ENCODE measurements around the gene ALDOB.

The ALDOB gene

GRCh38 chr9:101470021-101470420 lies 34.4 kb upstream of the ALDOB start:
- ChIA-PET CTCF (interaction anchor here (0.9 to 1.8 kb wide), 2 partner anchors 11 to 21 kb away, joined by 3 to 4 read pairs; no protein-coding TSS in a partner anchor), POLR2A (interaction anchor here (0.7 kb wide), 1 partner anchor 49 kb away, joined by 4 read pairs; no protein-coding TSS in a partner anchor)
- DNase-seq (ENCODE audit: extremely low spot score): no peak
- TF ChIP-seq CTCF (IDR thresholded peaks at IDR 0.05; ENCODE audit: control extremely low read depth, extremely low read depth, low read depth, missing control alignments): no peak

- no peak for TF ChIP-seq CTCF (IDR thresholded peaks at IDR 0.05; ENCODE audit: control extremely low read depth, extremely low read depth, low read depth, missing control alignments)
- ChIA-PET POLR2A (no interaction called here), CTCF (interaction anchor here (1.4 to 2.3 kb wide), 3 partner anchors 10 to 41 kb away, joined by 3 to 12 read pairs (median 4); no protein-coding TSS in a partner anchor)
- no peak for DNase-seq (ENCODE audit: extremely low spot score)
Observed at GRCh38 chr9:101469026-101469425, 33.5 kb upstream of the ALDOB start.

DNA sequence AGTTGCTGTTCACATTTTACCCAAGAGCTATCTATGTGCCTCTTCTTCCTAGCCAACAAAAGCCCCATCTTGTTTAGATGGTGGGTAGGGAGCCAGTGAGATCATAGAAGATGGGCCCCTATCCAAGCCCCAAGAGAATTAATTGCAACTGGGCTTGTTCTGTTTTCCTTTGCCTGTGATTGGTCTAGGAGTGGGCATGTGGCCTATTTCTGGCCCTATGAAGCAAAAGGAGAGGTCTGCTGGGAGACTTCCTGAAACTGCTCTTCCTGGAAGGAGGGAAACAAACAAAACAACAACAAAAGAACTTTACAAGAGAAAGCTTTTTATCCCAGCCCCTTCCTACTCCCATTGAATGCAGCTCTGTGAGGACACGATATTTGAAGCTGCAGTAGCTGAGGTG lies 32.5 kb upstream of the ALDOB start:
- DNase-seq (ENCODE audit: extremely low spot score): no peak
- POLR2A ChIA-PET: no interaction called here
- no peak for TF ChIP-seq CTCF (IDR thresholded peaks at IDR 0.05; ENCODE audit: control extremely low read depth, extremely low read depth, low read depth, missing control alignments)
- CTCF ChIA-PET: interaction anchor here (0.8 to 2.3 kb wide), 4 partner anchors 9 to 40 kb away, joined by 3 to 12 read pairs (median 4); no protein-coding TSS in a partner anchor

- no peak for TF ChIP-seq CTCF (IDR thresholded peaks at IDR 0.05; ENCODE audit: control extremely low read depth, extremely low read depth, low read depth, missing control alignments)
- ChIA-PET POLR2A (no interaction called here), CTCF (interaction anchor here (0.8 to 2.3 kb wide), 3 partner anchors 9 to 62 kb away, joined by 3 to 12 read pairs (median 3); no protein-coding TSS in a partner anchor)
- DNase-seq (ENCODE audit: extremely low spot score): no peak
Observed at GRCh38 chr9:101467690-101468089, 32.1 kb upstream of the ALDOB start.

GRCh38 chr9:101466863-101467262 lies 31.3 kb upstream of the ALDOB start:
- TF ChIP-seq CTCF (IDR thresholded peaks at IDR 0.05; ENCODE audit: control extremely low read depth, extremely low read depth, low read depth, missing control alignments): no peak
- CTCF ChIA-PET: interaction anchor here (0.8 to 2.3 kb wide), 4 partner anchors 8 to 63 kb away, joined by 3 to 12 read pairs (median 4); no protein-coding TSS in a partner anchor
- POLR2A ChIA-PET: no interaction called here
- no peak for DNase-seq (ENCODE audit: extremely low spot score)

DNA sequence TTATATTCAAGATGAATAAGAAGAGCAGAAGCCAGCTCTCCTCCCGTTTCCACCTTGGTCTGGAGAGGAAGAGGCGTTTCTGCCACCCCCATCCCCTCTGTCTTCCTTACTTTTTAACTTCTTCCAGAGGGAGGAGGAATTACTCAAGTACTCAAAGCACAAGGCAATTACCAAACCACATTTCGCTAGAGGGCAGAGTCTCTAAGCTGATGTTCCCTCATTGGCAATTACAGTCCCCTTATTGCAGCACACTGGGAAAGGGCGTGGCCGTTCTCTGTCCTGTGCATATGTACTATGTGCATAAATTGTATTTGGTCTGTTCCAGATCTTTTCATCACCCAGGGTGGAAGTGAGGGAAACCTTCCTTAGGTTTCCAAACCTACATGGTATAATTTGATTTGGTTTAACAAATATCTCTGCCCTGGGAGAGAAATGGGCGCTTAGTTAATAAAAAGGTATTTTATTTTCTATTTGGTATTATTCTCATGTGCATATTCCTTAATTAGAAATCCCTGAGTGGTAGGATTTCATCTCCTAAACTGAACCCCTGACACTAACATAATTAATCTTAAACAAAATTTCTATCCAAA lies 29.8 kb upstream of the ALDOB start:
- CTCF ChIA-PET: interaction anchor here (1.0 to 1.1 kb wide), 3 partner anchors 9 to 68 kb away, joined by 3 read pairs; partner anchors contain the start of gene RNF20
- POLR2A ChIA-PET: no interaction called here
- no peak for DNase-seq (ENCODE audit: extremely low spot score)
- TF ChIP-seq CTCF (IDR thresholded peaks at IDR 0.05; ENCODE audit: control extremely low read depth, extremely low read depth, low read depth, missing control alignments): no peak

Measured in GM10248 (cell line).